Sigmoid colon (tissue), 4 donors: ENCODE measurements around the gene COL4A5.

ENCODE experiments used
- EP300 ChIP-seq, 4 donors: sonication (generic); formaldehyde crosslinking; IDR thresholded peaks; one replicate each; pipeline ENCODE4 v1.6.1; 2017; ENCODE audit warnings: antibody characterized with exemption in 4 of 4
- POLR2A ChIP-seq, 2 donors: fragments of 450-650 bp; IDR thresholded peaks; one replicate each; pipeline ENCODE4 v1.6.1; 2016; ENCODE audit warnings: antibody characterized with exemption in 2 of 2, mild to moderate bottlenecking in 2 of 2, moderate library complexity in 2 of 2
- POLR2AphosphoS5 ChIP-seq, 4 donors: sonication (generic); formaldehyde crosslinking; IDR thresholded peaks; one replicate each; pipeline ENCODE4 v1.6.1; 2017; ENCODE audit warnings: antibody characterized with exemption in 4 of 4
- TF ChIP-seq, protein P1 (sequence below), 4 experiments: fragments of 450-650 bp in 3 of 4; fragments of 200-600 bp in 1 of 4; IDR thresholded peaks; one replicate each; pipeline ENCODE4 v1.5.1; 2016 to 2019; ENCODE audit warnings: antibody characterized with exemption in 4 of 4, mild to moderate bottlenecking in 3 of 4, moderate library complexity in 2 of 4

GRCh38 chrX:108537005-108537404 is 97.4 kb downstream of the COL4A5 start:
- no peak for TF ChIP-seq POLR2A (IDR thresholded peaks at IDR 0.05)
- TF ChIP-seq, protein P1, sequence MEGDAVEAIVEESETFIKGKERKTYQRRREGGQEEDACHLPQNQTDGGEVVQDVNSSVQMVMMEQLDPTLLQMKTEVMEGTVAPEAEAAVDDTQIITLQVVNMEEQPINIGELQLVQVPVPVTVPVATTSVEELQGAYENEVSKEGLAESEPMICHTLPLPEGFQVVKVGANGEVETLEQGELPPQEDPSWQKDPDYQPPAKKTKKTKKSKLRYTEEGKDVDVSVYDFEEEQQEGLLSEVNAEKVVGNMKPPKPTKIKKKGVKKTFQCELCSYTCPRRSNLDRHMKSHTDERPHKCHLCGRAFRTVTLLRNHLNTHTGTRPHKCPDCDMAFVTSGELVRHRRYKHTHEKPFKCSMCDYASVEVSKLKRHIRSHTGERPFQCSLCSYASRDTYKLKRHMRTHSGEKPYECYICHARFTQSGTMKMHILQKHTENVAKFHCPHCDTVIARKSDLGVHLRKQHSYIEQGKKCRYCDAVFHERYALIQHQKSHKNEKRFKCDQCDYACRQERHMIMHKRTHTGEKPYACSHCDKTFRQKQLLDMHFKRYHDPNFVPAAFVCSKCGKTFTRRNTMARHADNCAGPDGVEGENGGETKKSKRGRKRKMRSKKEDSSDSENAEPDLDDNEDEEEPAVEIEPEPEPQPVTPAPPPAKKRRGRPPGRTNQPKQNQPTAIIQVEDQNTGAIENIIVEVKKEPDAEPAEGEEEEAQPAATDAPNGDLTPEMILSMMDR (IDR thresholded peaks at IDR 0.05): peak in 3 of 4 experiments; percentile 48 to 69 (median 56)
- TF ChIP-seq EP300 (IDR thresholded peaks at IDR 0.05): no peak
- no peak for TF ChIP-seq POLR2AphosphoS5 (IDR thresholded peaks at IDR 0.05)
